HG03342 (cell line): ENCODE measurements around the gene SRRD.
"Not testable (repeated sequence)": the region's sequence is repeated elsewhere in the genome, so short reads cannot be mapped to it uniquely, and the experiment has no call there.

Experiments
- ATAC-seq: cut with Tn5 transposase; IDR thresholded peaks from one replicate; pipeline ENCODE4 v1.9.1; 2021; ENCODE audit warnings: mild to moderate bottlenecking, moderate library complexity; ENCODE audit not compliant: unreplicated experiment

The SRRD gene

DNA sequence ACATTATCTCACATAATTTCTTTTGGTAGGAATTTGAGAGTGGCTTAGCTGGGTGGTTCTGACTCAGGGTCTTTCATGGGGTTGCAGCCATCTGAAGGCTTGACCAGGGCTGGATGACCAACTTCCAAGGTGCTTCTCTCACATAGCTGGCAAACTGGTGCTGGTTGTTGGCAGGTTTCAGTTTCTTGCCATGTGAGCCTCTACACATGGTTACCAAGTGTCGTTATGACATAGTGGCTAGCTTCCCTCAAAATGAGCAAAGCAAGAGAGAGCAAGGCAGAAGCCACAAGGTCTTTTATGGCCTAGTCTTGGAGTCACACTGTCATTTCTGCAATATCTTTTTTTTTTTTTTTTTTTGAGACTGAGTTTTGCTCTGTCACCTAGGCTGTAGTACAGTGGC, 32.8 kb downstream of the SRRD start:
- no peak for ATAC-seq

DNA sequence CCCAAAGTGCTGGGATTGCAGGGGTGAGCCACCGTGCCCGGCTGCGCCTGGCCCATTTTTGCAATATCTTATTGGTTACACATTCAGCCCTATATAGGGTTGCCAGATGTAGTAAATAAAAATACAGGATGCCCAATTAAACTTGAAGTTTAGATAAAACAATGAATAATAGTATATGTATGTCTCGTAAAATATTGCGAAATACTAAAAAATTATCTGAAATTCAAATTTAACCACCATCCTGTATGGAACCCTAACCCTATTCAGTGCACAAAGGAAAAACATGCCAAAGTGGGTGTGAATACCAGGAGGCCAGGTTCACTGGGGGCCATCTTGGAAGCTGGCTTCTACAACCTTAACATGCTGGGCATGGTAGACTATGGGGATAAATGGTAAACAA, 33.8 kb downstream of the SRRD start:
- ATAC-seq: no peak

DNA sequence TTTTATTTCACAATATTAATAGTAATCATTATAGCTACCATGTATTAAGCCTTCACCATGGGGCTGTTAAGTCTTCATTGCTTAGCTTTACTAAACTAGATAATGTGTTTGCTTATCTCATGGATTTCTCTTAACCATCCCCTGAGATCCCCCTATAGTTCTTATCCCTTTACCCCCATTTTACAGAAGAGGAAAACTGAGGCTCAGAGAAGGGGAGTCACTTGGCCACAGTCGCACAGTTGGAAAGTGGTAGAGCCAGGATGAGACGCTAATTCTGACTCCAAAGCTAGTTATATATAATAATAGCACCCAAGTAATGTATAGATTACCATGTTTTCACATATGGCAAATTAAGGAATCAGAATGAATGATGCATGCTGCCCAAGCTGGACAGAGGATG, 38.3 kb downstream of the SRRD start:
- ATAC-seq: no peak

DNA sequence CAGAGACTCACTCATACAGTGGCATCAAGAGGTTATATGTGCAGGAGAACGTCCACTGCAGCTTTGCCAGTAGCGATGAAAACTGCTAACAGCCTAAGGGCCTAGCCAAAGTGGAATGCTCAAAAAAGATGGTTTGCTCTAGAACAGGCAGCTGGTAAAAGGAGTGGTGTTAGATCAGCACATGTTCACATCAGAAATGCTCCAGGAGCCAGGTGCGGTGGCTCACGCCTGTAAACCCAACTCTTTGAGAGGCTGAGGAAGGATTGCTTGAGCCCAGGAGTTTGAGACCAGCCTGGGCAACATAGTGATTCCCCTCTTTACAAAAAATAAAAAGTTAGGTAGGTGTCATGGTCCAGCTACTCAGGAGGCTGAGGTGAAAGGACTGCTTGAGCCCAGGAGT, 38.9 kb downstream of the SRRD start:
- no peak for ATAC-seq

DNA sequence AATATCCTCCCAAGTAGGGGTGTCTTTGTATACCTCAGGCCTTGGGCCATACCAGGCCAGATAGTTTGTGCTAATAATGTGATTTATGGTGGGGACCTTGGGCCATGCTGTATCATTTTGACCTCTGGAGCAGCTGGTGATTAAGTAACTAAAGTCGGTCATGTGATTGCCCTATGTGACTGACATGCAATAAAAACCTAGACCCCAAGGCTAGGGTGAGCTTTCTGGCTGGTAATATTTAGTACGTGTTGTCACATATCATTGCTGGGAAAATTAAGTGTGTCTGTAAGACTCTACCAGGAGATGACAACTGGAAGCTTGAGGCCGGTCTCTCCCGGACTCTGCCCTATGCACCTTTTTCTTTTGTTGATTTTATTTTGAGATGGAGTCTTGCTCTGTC, 41.2 kb downstream of the SRRD start:
- no peak for ATAC-seq

DNA sequence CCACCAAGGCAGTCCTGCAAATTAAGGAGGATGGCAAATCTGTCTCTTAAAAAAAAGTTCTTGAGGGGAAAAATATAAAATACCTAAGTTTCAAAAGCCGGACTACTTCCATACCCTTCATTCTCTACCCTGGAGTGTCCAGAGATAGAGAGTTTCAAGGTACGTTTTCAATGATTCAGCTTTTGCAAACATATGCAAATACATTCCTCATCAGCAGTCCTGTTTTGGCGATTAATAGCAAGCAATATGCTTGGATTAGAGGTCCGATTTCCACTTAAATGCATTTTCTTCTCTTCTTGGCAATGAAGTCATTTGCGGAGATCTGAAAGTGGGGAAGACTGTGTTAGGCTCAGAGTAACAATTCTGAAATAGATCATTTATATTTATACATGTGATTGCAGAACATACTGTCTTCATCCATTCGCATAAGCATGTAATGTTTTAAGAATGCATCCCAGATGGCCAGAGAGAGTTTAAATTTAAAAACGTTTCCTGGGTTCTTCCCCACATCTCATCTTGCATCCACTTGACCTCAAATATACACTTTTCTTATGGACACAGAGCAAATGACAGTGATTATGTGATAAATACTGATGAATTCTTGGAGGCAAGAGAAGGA, 42.4 kb downstream of the SRRD start:
- no peak for ATAC-seq

DNA sequence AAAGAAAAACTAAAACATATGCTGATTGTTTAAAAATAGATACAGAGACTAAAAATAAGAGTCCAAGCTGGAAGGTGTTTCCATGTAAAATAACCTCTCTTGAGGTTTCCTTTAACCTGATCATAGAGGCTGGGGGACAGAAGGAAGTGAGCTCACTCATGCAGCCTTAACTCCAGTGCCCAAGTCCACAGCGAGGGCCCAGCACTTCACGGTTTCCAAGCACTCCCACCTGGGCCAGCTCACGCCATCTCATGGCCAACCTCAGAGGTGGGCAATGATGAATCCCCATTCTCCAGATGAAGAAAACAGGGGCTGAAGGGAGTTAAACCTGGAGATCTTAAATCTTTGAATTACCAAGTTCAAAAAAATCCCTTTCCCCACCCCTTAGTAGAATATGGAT, 43.5 kb downstream of the SRRD start:
- no peak for ATAC-seq

DNA sequence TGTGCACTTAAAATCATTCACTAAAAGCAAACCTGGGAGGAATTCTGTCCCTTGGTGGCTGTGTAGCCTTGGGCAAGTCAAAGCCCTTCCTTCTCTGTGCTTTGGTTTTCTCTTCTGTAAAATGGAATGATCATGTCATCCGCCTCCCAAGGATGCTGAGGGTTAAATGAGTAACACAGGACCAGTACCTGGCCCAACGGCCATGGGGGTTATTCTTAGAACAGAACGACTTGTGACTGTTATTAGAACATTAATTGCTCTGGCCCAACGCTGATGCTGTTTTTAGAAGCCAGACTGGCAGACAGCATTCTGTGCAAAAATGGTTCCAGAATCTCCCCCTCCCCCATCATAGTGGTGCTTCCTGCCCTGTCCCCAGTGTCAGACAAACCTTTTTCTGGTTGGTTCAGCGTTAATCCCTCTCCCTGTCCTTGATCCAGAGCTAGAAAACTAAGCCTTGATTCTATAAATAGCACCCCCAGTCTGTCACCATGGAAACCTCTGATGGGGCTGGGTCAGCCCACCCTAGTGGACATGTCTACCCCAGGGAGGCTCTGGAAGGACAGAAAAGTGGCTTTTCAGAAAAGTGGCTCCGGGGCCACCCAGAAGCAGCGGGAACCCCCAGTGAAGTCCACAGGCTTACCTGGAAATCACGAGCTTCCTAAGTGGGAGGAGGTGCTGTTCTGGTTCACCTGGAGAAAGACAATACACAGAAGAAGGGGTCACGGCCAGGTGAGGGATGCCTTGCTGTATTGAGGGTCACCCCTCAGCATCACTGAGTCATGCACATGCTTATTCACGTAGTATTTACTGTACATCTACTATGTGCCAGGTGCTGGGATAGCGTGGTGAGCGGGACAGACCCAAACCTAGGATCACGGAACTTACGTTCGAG, 44.1 kb downstream of the SRRD start:
- no peak for ATAC-seq

DNA sequence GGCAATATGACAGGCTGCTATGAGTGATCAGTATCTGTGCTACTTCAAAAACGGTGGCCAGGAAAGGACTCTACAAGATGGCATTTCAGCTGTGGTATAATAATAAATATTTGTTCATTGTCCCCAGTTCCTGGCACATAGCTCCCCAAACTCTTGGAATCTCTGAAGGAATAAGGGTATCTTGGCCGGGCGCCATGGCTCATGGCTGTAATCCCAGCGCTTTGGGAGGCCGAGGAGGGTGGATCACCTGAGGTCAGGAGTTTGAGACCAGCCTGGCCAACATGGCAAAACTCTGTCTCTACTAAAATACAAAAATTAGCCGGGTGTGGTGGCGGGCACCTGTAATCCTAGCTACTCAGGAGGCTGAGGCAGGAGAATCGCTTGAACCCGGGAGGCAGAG, 44.8 kb downstream of the SRRD start:
- ATAC-seq: not testable (repeated sequence)

DNA sequence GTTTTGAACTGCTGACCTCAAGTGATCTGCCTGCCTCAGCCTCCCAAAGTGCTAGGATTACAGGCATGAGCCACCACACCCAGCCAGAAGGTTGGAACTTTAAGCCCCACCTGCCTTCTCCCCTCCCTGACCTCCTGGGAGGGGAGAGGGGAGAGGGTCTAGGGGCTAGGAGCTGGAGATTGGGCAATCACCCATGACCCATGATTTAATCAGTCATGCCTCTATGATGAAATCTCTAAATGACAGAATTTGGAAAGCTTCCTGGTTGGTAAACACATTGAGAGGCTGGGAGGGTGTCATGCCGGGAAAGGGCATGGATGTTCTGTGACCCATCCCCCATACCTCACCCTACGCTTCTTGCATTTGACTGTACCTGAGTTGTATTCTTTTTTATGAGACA, 45.7 kb downstream of the SRRD start:
- no peak for ATAC-seq

DNA sequence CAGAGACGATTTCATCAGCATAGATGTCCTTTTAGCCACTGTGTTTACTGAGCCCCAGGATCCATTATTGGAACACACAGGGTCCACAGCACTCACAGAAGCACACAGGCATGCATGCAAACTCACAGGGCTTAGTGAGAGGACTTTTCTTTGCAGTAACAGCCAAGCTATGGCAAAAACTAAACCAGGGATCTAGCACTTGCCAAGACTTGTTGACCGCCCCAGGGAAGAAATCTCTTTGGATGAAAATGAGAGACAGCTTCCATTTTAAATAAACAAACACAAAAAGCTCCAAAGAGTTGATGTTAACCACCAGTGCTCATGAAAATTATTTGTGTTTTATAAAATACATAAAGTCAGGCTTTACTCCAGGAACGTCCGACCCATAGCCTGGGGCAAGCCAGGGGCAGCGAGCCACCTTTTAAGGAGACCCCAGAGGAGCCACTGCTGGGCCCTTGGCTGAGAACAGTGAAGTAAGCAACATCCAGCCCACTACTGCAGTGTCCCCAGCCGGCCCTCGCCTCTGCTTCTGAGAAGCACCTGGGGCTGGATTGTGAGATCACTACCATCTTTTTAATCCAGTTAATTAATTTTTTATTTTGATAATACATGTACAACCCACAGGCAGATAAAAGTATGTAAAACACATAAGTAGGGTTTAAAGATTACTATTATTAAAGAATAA, 50.6 kb downstream of the SRRD start:
- ATAC-seq: no peak

DNA sequence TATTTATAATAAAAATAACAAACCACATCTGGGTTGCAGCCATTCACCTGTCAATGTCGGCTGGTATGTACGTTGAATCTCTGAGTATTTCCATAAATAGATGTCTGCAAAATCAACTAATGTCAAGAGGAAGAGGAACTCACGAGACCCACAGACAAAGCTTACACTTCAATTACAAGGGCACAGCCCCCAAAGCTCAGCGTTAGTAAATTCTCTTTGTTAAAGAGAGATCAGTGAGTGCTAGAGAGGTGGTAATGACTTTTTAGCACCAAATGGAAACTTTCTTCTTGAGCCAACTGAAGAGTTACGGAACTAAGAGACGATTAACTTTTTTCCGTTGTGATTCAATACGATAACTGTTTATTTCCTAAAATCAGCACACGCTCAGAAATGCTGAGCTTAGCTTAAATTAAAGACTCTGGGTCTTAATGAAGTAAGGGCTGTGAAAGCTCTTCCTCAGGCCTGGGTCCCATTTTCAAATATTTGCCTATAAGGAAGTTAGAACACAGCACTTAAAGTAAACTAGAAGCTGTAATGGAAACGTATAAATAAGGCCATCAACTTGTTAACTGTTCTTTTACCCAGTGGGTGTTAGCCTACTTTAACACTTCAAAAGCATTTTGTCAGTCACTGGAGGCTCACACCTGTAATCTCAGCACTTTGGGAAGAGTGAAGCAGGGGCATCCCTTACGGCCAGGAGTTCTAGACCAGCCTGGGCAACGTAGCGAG, 51.4 kb downstream of the SRRD start:
- ATAC-seq: no peak

DNA sequence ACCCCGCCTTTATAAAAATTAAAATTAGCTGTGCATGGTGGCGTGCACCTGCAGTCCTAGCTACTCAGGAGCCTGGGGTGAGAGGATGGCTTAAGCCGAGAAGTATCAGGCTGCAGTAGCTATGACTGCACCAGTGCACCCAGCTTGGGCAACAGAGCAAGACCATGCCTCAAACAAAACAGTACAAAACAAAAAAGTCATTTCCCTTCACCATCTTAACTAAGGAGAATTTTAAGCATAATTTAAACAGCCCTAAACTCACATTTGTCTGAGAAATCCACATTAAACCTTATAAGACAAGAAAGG, 51.9 kb downstream of the SRRD start:
- ATAC-seq: no peak

DNA sequence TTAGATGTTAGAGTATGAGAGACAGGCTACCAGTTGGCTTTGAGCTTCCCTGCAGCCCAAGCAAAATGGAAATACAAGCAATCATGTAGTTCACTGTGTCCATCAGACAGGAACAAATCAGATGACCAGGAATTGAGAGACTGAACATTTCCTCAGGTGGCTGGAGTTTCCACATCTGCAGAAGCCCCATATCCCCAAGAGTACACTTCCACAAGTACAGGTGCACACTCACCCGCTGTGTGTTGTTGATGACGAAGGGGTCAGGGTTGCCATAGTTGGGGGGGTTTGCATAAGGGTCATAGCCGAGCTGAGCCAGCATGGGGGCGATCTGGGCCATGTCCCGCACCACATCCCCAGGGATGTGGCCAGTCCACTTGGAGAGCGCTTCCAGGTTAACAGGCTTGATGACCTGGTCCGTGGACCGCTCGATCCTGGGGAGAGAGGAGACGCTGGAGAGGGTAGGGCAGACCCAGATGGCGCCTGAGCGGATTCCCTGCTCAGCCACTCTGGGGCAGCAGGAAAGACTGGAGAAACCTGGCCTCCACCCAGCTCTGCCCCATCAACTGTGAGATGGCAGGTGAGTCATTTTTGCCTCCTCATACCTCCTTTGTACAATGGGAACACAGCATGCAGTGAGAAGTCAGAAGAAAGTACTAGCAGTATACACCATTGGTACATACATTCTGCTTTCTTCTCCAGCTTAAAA, 52.5 kb downstream of the SRRD start:
- ATAC-seq: no peak

DNA sequence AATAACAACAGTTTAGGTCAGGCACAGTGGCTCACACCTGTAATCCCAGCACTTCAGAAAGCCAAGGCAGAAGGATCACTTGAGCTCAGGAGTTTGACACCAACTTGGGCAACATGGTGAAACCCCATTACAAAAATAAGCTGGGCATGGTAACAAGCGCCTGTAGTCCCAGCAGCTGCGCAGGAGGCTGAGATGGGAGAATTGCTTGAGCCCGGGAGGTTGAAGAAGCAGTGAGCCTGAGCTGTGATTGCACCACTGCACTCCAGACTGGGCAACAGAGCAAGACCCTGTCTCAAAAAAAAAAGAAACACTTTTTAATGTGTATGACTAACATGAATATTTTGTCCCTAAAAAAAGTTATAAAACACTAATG, 53.1 kb downstream of the SRRD start:
- no peak for ATAC-seq

DNA sequence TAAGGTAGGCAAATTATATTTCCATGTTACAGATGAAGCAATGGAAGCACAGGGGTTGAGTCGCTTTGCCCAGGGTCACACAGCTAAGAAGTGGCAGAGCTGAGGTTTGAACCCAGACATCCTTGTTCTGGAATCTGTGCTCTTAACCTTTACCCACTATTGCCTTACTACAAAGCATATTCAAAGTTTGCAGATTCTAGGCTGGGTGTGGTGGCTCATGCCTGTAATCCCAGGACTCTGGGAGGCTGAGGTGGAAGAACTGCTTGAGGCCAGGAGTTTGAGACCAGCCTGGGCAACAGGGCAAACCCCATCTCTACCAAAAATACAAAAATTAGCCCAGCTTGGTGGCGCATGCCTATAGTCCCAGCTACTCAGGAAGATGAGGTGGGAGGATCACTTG, 56.4 kb downstream of the SRRD start:
- ATAC-seq: no peak

DNA sequence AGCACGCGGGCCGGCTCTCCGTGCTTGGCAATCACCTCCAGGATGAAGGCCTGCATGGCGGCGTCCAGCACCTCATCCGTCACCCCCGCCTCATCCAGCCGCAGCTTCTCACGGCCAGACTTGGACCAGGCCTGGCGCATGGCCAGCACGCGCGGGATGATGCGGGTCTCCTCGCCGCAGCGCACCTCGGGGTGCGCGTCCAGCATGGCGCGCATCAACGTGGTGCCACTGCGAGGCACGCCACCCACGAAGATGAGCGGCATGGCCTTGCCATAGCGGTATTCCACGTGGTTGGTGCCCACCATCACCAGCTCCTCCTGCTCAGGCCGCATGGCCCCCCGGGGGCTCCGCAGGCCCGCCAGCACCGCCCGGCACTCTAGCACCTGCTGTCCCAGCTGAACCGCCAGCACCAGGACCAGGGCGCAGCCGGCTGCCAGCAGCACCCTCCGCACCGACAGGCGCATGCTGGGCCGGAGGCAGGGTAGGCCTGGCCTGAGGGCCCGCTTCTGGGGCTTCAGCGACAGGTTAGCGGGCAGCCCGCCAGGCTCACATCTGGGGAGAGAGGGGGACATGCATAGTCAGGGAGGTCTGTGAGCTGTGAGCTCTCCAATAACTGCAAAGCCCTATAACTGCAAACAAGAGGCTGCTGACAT, 57.6 kb downstream of the SRRD start:
- ATAC-seq: no peak

DNA sequence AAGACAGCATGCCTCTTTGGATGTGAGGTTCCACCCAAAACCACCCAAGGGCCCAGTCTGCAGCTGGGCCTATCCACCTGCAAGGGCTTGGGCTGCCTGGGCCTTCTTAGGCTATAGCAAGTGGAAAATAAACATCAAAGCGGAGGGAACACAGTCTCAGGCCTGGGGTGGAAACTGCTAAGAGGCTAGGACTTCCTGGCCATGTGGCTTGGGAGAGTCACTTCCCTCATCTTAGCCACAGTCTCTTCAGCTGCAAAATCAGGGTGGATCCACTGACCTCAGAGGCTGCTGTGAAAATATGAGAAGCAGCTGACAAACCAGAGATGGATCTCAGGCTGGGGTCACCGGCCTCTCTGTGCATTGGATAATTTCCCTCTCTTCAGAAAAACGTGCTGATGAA, 59.2 kb downstream of the SRRD start:
- ATAC-seq: no peak
